GM19397 (cell line): Measurements from ENCODE around the gene GZMM.

ENCODE experiments used
- ATAC-seq: cut with Tn5 transposase; IDR thresholded peaks from one replicate; pipeline ENCODE4 v1.9.1; 2021; ENCODE audit warnings: mild to moderate bottlenecking, moderate library complexity; ENCODE audit not compliant: unreplicated experiment

The GZMM gene

DNA sequence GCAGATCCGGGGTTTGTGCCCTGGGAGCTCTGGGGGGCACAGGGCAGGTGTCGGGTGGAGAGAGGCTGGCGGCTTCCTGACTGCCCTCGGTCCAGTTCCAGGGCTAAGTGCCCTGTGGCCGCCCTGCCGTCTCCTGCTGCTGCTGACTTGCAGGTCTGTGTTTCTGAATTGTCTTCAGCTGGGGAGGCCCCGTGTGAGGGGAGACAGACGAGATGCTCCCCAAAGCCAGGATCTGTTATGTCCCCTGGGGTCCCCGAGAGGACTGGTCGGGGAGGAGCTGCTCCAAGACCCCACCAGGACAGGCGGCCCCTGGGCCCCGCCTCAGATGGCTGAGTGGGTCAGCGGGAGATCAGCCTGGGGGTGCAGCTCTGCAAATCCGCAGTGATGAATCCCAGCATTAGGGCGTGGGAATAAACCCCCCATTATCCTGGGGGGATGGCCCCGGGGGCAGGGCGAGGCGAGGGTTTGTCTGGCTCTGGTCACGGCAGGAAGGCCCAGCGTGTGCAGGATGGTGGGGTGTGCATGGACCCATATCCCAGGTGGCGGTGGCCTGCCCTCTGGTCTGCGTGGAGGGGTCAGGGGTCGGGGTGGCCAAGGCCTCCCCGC is 50.5 kb downstream of the GZMM start:
- ATAC-seq = no peak

DNA sequence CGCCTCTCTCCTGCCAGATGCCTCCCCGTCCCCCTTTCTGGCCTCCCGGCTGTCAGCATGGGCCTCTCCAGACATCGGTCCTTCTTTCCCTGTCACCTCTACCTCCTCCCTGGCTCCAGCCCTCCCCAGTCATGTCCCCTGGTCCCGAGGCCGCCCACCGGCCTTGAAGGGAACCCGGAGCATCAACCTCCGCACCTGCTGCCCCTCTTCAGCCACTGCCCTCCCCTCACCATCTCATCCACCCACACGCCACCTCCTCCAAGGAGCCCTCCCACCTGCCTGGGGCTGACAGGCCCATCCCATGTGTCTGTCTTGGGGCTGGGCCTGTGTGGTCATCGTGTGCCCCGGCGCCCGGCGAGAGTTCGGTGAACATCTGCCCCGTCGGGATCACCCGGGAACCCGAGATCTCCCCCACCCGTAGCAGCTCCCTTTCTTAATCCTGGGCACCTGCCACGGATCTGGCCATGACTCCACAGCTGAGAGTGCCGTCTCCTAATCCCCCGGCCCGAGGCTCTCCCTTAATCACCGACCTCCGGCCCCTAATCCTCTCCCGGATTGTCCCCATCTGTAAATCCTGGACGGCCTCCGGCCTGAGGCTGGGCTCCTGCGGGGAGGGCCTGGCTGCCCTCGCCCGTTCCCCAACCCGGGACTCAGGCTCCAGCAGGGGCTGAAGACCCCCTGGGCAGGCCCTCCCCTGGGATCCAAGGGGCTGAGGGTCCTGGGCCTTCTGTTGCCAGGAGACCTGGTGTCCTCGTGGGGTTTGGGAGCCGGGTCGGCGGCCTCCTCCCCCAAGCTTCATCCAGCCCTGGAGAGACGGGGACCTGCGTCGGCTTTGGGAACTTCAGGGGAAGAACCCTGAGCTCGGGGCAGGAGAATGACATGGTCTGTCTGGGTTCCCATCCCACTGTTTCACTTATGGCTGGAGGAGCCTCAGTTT is 51.7 kb downstream of the GZMM start:
- no peak for ATAC-seq

DNA sequence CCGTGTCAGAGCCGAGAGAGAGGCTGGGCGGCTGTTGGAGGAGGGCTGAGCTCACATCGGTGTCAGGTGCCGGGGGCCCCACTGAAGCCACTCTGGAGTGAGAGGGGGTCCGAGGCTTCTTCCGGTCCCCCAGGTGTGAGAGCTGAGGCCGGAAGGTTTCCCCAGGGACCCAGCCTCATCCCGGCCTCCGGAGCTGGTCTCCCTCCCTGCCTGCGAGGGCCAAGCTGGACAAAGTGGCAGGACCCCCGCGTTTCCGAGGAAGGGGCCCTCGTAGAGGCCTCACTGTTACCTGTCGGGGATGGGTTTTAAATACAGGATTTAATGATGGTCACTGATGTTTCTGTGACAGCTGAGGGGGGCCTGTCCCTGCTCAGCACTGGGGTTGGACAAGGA is 52.4 kb downstream of the GZMM start:
- ATAC-seq = no peak

DNA sequence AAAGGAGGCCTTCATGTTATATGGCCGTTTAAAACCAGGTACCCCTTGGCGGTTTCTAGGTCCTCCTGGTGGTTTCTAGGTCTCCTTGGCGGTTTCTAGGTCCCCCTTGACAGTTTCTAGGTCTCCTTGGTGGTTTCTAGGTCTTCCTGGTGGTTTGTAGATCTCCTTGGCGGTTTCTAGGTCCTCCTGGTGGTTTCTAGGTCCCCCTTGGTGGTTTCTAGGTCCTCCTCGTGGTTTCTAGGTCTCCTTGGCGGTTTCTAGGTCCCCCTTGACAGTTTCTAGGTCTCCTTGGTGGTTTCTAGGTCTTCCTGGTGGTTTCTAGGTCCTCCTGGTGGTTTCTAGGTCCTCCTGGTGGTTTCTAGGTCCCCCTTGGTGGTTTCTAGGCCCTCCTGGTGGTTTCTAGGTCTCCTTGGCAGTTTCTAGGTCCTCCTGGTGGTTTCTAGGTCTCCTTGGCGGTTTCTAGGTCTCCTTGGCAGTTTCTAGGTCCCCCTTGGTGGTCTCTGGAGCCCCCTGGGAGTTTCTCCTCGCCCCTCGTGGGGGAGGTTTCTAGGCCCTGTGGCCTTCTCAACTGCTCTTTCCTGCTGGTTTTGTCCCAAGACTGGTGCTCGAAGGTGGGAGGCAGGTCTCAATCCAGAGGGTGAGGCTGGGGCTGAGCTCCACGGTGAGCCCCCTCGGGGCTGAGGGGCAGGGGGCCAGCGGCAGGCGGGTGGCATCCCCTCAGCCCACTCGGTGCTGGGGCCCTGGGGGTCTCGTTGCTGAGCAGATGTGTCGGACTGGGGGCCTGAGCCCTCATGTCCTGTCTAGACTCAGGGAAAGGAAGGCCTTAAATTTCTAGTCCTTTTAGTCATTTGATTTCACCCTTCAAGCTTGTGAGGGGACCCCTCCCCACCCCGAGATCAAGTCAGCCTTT is 53.8 kb downstream of the GZMM start:
- no peak for ATAC-seq
